HUES6 (cell line): Measurements from ENCODE around the gene ARHGDIG.

Experiments
- H3K27ac ChIP-seq: 2 replicates; pipeline ENCODE4 v1.7.0; 2013; ENCODE audit warnings: low read depth, mild to moderate bottlenecking, low read length, inconsistent platforms
- H3K27me3 ChIP-seq: 2 replicates; pipeline ENCODE4 v1.6.1; 2013; ENCODE audit warnings: low read length; ENCODE audit not compliant: control insufficient read depth, insufficient read depth
- H3K36me3 ChIP-seq: 2 replicates; pipeline ENCODE4 v1.6.1; 2013; ENCODE audit warnings: low read length; ENCODE audit not compliant: control insufficient read depth, insufficient read depth
- H3K4me1 ChIP-seq: 2 replicates; pipeline ENCODE4 v1.6.1; 2013; ENCODE audit warnings: low read length; ENCODE audit not compliant: control insufficient read depth, insufficient read depth
- H3K4me3 ChIP-seq: 2 replicates; pipeline ENCODE4 v1.5.1; 2013; ENCODE audit warnings: low read depth, low read length
- H3K9ac ChIP-seq: one replicate; pipeline ENCODE4 v1.6.1; 2013; ENCODE audit warnings: mild to moderate bottlenecking, low read length
- H3K9me3 ChIP-seq: 2 replicates; pipeline ENCODE4 v1.6.1; 2013; ENCODE audit warnings: low read depth, low read length; ENCODE audit not compliant: control insufficient read depth, insufficient read depth

The ARHGDIG gene

GRCh38 chr16:270381-271255 lies 9.8 kb upstream of the ARHGDIG start:
- peaks cover 5% of the 10 kb centered on the region; the same call in 1 of the 2 replicates for H3K4me1 ChIP-seq

GRCh38 chr16:272633-273546 lies 7.5 kb upstream of the ARHGDIG start:
- H3K36me3 ChIP-seq, result no peaks in the 10 kb centered on the region
- no peak overlapping the region for H3K4me3 ChIP-seq
- no peaks in the 10 kb centered on the region for H3K9me3 ChIP-seq
- peaks cover 5% of the 10 kb centered on the region; the same call in 1 of the 2 replicates for H3K4me1 ChIP-seq
- H3K27ac ChIP-seq, result no peak overlapping the region
- peaks cover 44% of the 10 kb centered on the region for H3K27me3 ChIP-seq
- no peak overlapping the region for H3K9ac ChIP-seq

More at GRCh38 chr16:270381-271255, 9.8 kb upstream of the ARHGDIG start:
- no peaks in the 10 kb centered on the region for H3K9me3 ChIP-seq
- no peak overlapping the region for H3K9ac ChIP-seq
- no peak overlapping the region for H3K27ac ChIP-seq
- H3K27me3 ChIP-seq, result peaks cover 27% of the 10 kb centered on the region
- no peaks in the 10 kb centered on the region for H3K36me3 ChIP-seq
- no peak overlapping the region for H3K4me3 ChIP-seq

GRCh38 chr16:273547-274421 lies 6.6 kb upstream of the ARHGDIG start:
- Histone ChIP-seq H3K9ac (no peak overlapping the region), H3K27me3 (peaks cover 52% of the 10 kb centered on the region), H3K27ac (no peak overlapping the region), H3K36me3 (no peaks in the 10 kb centered on the region), H3K9me3 (no peaks in the 10 kb centered on the region), H3K4me1 (peaks cover 5% of the 10 kb centered on the region; the same call in 1 of the 2 replicates), H3K4me3 (no peak overlapping the region)

DNA sequence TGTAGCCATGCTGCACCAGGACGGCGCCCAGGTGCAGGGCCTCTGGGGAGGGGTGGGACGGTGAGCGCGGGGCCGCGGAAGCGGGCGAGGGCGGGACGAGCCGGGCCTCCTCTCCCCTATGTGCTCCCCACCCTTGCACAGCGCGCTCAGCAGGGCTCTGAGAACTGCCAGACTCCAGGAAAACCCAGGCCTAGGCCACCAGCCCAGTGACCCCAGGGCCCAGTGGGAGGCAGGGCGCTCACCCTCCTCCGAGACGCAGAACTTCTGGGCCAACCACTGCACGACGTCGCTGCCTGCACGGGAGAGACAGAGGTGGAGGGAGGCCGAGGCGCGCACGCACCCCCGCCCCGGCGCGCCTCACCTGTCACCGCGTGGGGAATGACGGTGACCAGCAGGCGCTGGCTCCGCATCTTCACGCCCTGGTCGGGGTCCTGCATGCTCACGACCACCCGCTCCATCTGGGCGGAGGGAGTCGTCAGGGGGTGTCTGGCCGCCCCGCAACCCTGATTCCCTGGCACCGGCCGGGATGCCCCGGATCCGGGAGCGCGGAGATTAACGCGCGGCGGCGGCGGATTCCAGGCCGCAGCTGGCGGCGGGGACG lies 5.2 kb upstream of the ARHGDIG start:
- Histone ChIP-seq H3K27ac (no peak overlapping the region), H3K4me1 (peaks cover 5% of the 10 kb centered on the region; the same call in 1 of the 2 replicates), H3K36me3 (no peaks in the 10 kb centered on the region), H3K9ac (no peak overlapping the region), H3K9me3 (no peaks in the 10 kb centered on the region), H3K27me3 (peaks cover 66% of the 10 kb centered on the region), H3K4me3 (peak overlapping the region; percentile 70)

- Histone ChIP-seq H3K36me3 (no peaks in the 10 kb centered on the region), H3K4me3 (peak within 1 kb of the TSS; percentile 70), H3K9me3 (no peaks in the 10 kb centered on the region), H3K27me3 (peaks cover 69% of the 10 kb centered on the region), H3K27ac (no peak within 1 kb of the TSS), H3K4me1 (peaks cover 5% of the 10 kb centered on the region; the same call in 1 of the 2 replicates), H3K9ac (no peak within 1 kb of the TSS)
Measured at GRCh38 chr16:275786-276232, 4.6 kb upstream of the ARHGDIG start, which contains the start of gene RGS11. RGS11 (minus strand) TSS chr16:275944; CDS start chr16:275911, 33 bp downstream.

DNA sequence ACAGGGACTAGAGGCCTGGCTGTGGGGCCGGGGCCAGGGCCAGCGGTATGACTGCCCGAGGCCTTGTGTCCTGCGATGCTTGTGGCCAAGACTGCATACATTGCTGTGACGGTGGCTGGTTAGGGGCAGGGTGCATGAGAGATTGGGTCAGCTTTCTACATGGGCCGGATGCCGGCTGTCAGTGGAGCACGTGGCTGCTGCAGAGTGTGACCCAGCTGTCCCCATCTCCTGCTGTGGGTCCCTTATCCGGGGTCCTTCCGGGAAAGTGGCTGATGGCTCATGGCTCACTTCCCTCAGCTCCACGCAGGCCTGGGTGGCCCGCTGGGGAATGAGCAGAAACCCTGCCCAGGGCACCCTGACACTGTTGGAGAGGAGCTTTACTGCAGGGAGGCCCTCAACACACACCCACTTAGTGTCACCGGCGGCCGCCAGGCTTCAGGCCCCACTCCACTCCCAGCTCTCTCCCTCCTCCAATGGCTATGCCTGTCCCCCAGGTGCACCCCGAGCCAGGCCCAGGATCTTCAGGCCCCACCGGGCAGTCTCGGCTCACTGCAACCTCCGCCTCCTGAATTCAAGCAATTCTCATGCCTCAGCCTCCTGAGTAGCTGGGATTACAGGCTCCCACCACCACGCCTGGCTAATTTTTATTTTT lies 3.8 kb upstream of the ARHGDIG start:
- Histone ChIP-seq H3K4me1 (peaks cover 9% of the 10 kb centered on the region; the same call in 1 of the 2 replicates), H3K9ac (no peak overlapping the region), H3K27me3 (peaks cover 76% of the 10 kb centered on the region), H3K36me3 (no peaks in the 10 kb centered on the region), H3K4me3 (no peak overlapping the region), H3K27ac (no peak overlapping the region), H3K9me3 (no peaks in the 10 kb centered on the region)

DNA sequence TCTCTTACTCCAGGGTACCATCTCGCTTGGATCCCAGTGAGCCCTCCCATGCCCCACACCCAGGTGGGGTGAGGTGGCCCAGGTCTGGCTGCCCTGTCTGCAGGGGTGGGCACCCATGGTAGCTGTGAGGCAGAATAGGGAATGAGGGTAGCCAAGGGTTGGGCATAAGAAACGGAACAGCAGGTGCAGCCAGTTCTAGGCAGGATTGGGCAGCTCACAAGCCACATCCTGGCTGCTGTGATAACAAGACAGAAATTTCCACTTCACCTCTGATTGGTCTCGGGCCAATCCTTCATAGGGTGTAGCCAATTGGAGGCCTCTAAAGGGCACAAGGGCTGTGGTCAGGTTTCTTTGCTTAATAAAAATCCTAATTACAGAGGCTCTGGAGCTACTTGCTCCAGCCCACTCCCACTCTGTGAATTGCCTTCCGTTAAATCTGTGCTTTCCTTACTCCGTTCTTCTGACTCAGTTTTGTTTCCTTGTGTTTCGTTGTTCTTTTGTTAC lies 1.5 kb upstream of the ARHGDIG start:
- no peaks in the 10 kb centered on the region for H3K9me3 ChIP-seq
- H3K9ac ChIP-seq, result no peak overlapping the region
- H3K27me3 ChIP-seq, result peaks cover 70% of the 10 kb centered on the region
- peaks cover 9% of the 10 kb centered on the region; the same call in 1 of the 2 replicates for H3K4me1 ChIP-seq
- H3K4me3 ChIP-seq, result no peak overlapping the region
- no peaks in the 10 kb centered on the region for H3K36me3 ChIP-seq
- H3K27ac ChIP-seq, result no peak overlapping the region

- Histone ChIP-seq H3K4me3 (peak overlapping the region; percentile 45; the same call in 1 of the 2 replicates), H3K36me3 (no peaks in the 10 kb centered on the region), H3K9me3 (no peaks in the 10 kb centered on the region), H3K27ac (no peak overlapping the region), H3K9ac (no peak overlapping the region), H3K4me1 (peaks cover 9% of the 10 kb centered on the region; the same call in 1 of the 2 replicates), H3K27me3 (peaks cover 64% of the 10 kb centered on the region)
Measured at GRCh38 chr16:279531-279930, 860 bp upstream of the ARHGDIG start.

GRCh38 chr16:280005-280460 lies 358 bp upstream of the ARHGDIG start:
- no peaks in the 10 kb centered on the region for H3K9me3 ChIP-seq
- peak overlapping the region; percentile 45 for H3K4me3 ChIP-seq
- H3K9ac ChIP-seq, result no peak overlapping the region
- H3K4me1 ChIP-seq, result peaks cover 7% of the 10 kb centered on the region; the same call in 1 of the 2 replicates
- H3K36me3 ChIP-seq, result peaks cover 3% of the 10 kb centered on the region; the same call in 1 of the 2 replicates
- H3K27ac ChIP-seq, result no peak overlapping the region
- peaks cover 59% of the 10 kb centered on the region for H3K27me3 ChIP-seq
